ENCODE data around the gene VASH2. TPM values are rescaled to one million over a fixed set of nuclear protein-coding genes. Genes with fewer than 3 reads are reported as not detected.

Gene VASH2
- total and polyA plus RNA-seq, 2 of the 4 experiments (the other 2 are of a cell fraction), result 0.90 to 1.2 TPM

DNA sequence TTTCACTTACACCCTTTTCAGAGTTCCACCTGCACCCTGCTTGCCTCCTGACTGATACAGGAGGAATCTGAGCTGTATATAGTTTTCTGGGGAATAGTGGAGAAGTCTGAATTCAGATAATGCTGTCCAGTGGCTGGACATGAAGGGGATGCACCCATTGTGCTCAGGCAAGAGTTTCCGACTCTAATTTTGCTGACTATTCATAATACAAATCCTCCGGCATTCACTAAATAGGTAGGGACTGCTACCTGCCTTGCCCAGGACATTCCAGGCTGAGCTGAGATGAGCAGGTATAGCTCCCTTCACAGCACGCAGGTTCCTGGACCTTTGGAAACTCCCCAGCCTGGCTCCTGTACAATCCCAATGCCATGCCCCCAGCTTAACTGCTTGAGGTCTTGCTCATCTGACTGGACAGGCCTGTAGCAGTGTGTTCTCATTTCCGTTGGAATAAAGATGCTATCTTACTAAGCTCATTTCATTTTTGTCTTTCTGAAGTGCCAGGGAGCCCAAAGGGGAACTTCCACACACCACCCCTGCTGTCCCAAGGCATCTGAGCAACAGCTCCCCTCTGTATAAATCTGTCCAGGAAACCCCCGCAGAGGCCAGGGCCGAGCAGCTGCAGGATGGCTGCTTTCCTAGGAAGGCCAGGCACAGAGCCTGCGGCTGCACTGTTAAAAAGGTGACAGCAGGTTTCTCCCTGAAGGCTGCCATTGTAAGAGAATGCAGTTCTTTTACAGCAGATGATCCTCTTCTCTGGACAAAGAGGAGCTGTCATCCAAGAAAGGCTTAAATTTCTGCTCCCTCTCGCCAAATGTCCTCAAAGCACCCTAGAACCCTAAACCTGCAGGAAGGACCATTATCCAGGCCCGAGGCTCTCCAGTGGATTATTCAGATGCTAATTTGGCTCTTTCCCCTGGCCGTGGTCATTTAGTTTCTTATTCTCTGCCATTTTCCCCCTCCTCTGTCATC, 21.7 kb upstream of the VASH2 start:
- no peak overlapping the region for H3K14ac ChIP-seq (replicated peaks; ENCODE audit: low read depth, low read length)
- intact Hi-C loops (cut with micrococcal nuclease) (no loop called here), dilution Hi-C loops (cut with HindIII; ENCODE audit: low sequenced_read_pairs, unreplicated experiment) (no loop called here), in situ Hi-C loops (cut with MboI; ENCODE audit: low sequenced_read_pairs) (no loop called here)
- H2BK20ac ChIP-seq (ENCODE audit: low read depth, low read length), result no peak overlapping the region
- no peak overlapping the region for H2AK5ac ChIP-seq (ENCODE audit: low read depth, low read length)
- peaks cover 10% of the 10 kb centered on the region for H3K27me3 ChIP-seq (ENCODE audit: control insufficient read depth, insufficient read depth, low read length)
- no peak for ATAC-seq (ENCODE audit: low read depth)
- BruUV-seq (replicated peaks), result no TSS peak
- no peak overlapping the region for H3K4ac ChIP-seq (ENCODE audit: low read depth, low read length)
- POLR2A ChIA-PET (ENCODE audit: unreplicated experiment), result no interaction called here
- H3K9ac ChIP-seq (ENCODE audit: low read depth, low read length), result no peak overlapping the region
- H3K4me2 ChIP-seq (ENCODE audit: low read depth, low read length), result no peak overlapping the region
- DNase-seq, result peak; percentile 36
- H3K9me3 ChIP-seq (ENCODE audit: control insufficient read depth, insufficient read depth, low read length), result peaks cover 3% of the 10 kb centered on the region; the same call in 1 of the 2 replicates
- H3K36me3 ChIP-seq (ENCODE audit: control insufficient read depth, insufficient read depth, low read length), result no peaks in the 10 kb centered on the region
- peak overlapping the region; percentile 51; the same call in 1 of the 2 replicates for H4K5ac ChIP-seq (ENCODE audit: low read depth, low read length)
- no peak overlapping the region for H3K56ac ChIP-seq (ENCODE audit: extremely low read depth, insufficient read depth, low read length)
- peaks cover 10% of the 10 kb centered on the region for H4K20me1 ChIP-seq (ENCODE audit: insufficient read depth, low read length)
- TF ChIP-seq MAFK (IDR thresholded peaks at IDR 0.05; ENCODE audit: low read depth, low read length), result peak; percentile 83
- TF ChIP-seq, protein P1, sequence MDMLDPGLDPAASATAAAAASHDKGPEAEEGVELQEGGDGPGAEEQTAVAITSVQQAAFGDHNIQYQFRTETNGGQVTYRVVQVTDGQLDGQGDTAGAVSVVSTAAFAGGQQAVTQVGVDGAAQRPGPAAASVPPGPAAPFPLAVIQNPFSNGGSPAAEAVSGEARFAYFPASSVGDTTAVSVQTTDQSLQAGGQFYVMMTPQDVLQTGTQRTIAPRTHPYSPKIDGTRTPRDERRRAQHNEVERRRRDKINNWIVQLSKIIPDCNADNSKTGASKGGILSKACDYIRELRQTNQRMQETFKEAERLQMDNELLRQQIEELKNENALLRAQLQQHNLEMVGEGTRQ (IDR thresholded peaks at IDR 0.05; ENCODE audit: low read depth, low read length), result no peak
- H3K9me1 ChIP-seq (ENCODE audit: insufficient read depth, low read length), result no peaks in the 10 kb centered on the region
- CTCF ChIA-PET, result no interaction called here
- no peak overlapping the region for H2BK15ac ChIP-seq (ENCODE audit: low read depth, low read length)
- no CpG with 5 or more reads among the region's 10 CpGs for WGBS, 2 experiments (ENCODE audit: extremely low coverage in 2 of 2, insufficient read length in 1 of 2)
- peak overlapping the region; percentile 54 for H2AFZ ChIP-seq (replicated peaks; ENCODE audit: low read length, poor library complexity)
- H3K4me1 ChIP-seq (ENCODE audit: control insufficient read depth, insufficient read depth, low read length), result peaks cover 5% of the 10 kb centered on the region; the same call in 1 of the 2 replicates
- no peak overlapping the region for H2AK9ac ChIP-seq (replicated peaks; ENCODE audit: low read depth, low read length, poor library complexity)
- no peak overlapping the region for H4K91ac ChIP-seq (ENCODE audit: insufficient read depth, low read depth, low read length)
- no peak overlapping the region for H3K27ac ChIP-seq (ENCODE audit: insufficient read depth, low read length)
- no peak overlapping the region for H2BK120ac ChIP-seq (ENCODE audit: low read depth, low read length)
- H2BK5ac ChIP-seq (ENCODE audit: low read depth, low read length, poor library complexity, severe bottlenecking), result no peak overlapping the region
- H3K23ac ChIP-seq (ENCODE audit: low read depth, low read length), result no peak overlapping the region
- no peak overlapping the region for H4K8ac ChIP-seq (ENCODE audit: low read depth in 2 of 2, low read length in 2 of 2)
- no peak overlapping the region for H3K4me3 ChIP-seq (ENCODE audit: insufficient read depth, low read depth, low read length)
- H3K18ac ChIP-seq (ENCODE audit: low read depth, low read length), result no peak overlapping the region; the same call in 1 of the 2 replicates
- H3K79me1 ChIP-seq (ENCODE audit: low read depth in 1 of 2, low read length in 2 of 2), result no peaks in the 10 kb centered on the region
